Measurements from ENCODE around the gene RSAD2.

RSAD2 gene

GRCh38 chr2:6872394-6872793 is 5.2 kb upstream of the RSAD2 start:
- H3K36me3 ChIP-seq (ENCODE audit: low read length) = no peaks in the 10 kb centered on the region; the same call in 1 of the 2 replicates
- no peaks in the 10 kb centered on the region; the same call in 1 of the 2 replicates for H3K27me3 ChIP-seq (ENCODE audit: low read length)
- H4K20me1 ChIP-seq (ENCODE audit: low read depth, low read length) = no peaks in the 10 kb centered on the region
- peak overlapping the region; percentile 59 for H3K27ac ChIP-seq (ENCODE audit: low read depth, low read length)
- H3K4me3 ChIP-seq (ENCODE audit: insufficient read depth, low read length, poor library complexity, severe bottlenecking) = no peak overlapping the region
- TF ChIP-seq EZH2phosphoT487 (conservative IDR thresholded peaks at IDR 0.05; ENCODE audit: low read length) (no peak), CTCF (IDR thresholded peaks at IDR 0.05; ENCODE audit: insufficient read depth, low read length, poor library complexity, severe bottlenecking) (no peak)
- H3K9me3 ChIP-seq (ENCODE audit: insufficient read depth, low read length) = no peaks in the 10 kb centered on the region
- H2AFZ ChIP-seq (ENCODE audit: low read depth, low read length, severe bottlenecking) = peak overlapping the region; percentile 61
- H3K9me2 ChIP-seq (replicated peaks; ENCODE audit: insufficient read depth, low read length) = no peaks in the 10 kb centered on the region
- no peaks in the 10 kb centered on the region for H3K79me2 ChIP-seq (ENCODE audit: insufficient read depth, low read length)
- H3K9ac ChIP-seq (ENCODE audit: low read length) = peak overlapping the region; percentile 33
- 0 out of 2 replicates have a peak, but pooled peaks cover 3% of the 10 kb centered on the region for H3F3A ChIP-seq (ENCODE audit: insufficient read depth)
- peak overlapping the region; percentile 50 for H3K4me2 ChIP-seq (ENCODE audit: low read depth, low read length, poor library complexity, severe bottlenecking)

DNA sequence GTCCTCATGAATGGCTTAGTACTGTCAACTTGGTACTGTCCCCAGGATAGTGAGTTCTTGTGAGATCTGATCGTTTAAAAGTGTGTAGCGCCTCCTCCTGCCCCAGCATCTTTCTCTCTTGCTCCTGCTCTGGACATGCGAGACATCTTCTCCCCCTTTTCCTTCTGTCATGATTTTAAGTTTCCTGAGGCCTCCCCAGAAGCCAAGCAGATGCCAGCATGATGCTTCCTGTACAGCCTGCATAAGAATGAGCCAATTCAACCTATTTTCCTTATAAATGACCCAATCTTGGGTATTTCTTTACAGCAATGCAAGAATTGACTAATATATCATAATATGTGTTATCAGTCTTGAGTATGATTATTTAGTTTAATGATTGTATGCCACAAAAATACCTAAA is 3.5 kb upstream of the RSAD2 start:
- Histone ChIP-seq H3K9me3 (ENCODE audit: insufficient read depth, low read length) (no peaks in the 10 kb centered on the region), H3K9ac (ENCODE audit: low read length) (no peak overlapping the region), H3K79me2 (ENCODE audit: insufficient read depth, low read length) (no peaks in the 10 kb centered on the region), H3K4me3 (ENCODE audit: insufficient read depth, low read length, poor library complexity, severe bottlenecking) (no peak overlapping the region), H3F3A (ENCODE audit: insufficient read depth) (0 out of 2 replicates have a peak, but pooled peaks cover 3% of the 10 kb centered on the region), H3K9me2 (replicated peaks; ENCODE audit: insufficient read depth, low read length) (no peaks in the 10 kb centered on the region), H3K36me3 (ENCODE audit: low read length) (no peaks in the 10 kb centered on the region; the same call in 1 of the 2 replicates), H3K27ac (ENCODE audit: low read depth, low read length) (no peak overlapping the region), H3K4me2 (ENCODE audit: low read depth, low read length, poor library complexity, severe bottlenecking) (no peak overlapping the region), H2AFZ (ENCODE audit: low read depth, low read length, severe bottlenecking) (no peak overlapping the region), H4K20me1 (ENCODE audit: low read depth, low read length) (no peaks in the 10 kb centered on the region), H3K27me3 (ENCODE audit: low read length) (no peaks in the 10 kb centered on the region; the same call in 1 of the 2 replicates)
- TF ChIP-seq EZH2phosphoT487 (conservative IDR thresholded peaks at IDR 0.05; ENCODE audit: low read length) (no peak), CTCF (IDR thresholded peaks at IDR 0.05; ENCODE audit: insufficient read depth, low read length, poor library complexity, severe bottlenecking) (no peak)

DNA sequence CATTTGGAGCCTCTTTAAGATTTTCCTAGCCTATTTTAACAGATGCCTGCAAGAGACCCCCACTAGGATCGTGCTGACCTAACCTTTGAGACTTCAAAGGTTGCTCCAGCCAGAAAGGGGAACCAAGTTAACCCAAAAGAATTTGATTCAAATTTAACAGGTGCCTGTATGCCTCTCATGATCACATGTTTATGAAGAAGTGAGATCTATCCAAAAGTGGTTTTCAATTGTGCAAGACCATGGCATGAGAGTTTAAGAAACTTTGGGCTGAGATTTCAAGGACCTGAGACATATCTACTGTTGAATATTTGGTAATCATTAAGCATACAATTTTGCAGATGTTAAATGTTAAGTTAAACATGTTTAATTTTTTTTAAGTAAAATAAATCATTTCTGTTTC is 1.3 kb upstream of the RSAD2 start:
- Histone ChIP-seq H4K20me1 (ENCODE audit: low read depth, low read length) (no peaks in the 10 kb centered on the region), H3K9ac (ENCODE audit: low read length) (no peak overlapping the region), H3K27me3 (ENCODE audit: low read length) (no peaks in the 10 kb centered on the region; the same call in 1 of the 2 replicates), H2AFZ (ENCODE audit: low read depth, low read length, severe bottlenecking) (no peak overlapping the region), H3K36me3 (ENCODE audit: low read length) (no peaks in the 10 kb centered on the region; the same call in 1 of the 2 replicates), H3K79me2 (ENCODE audit: insufficient read depth, low read length) (no peaks in the 10 kb centered on the region), H3K4me2 (ENCODE audit: low read depth, low read length, poor library complexity, severe bottlenecking) (no peak overlapping the region), H3K27ac (ENCODE audit: low read depth, low read length) (no peak overlapping the region), H3K4me3 (ENCODE audit: insufficient read depth, low read length, poor library complexity, severe bottlenecking) (no peak overlapping the region), H3F3A (ENCODE audit: insufficient read depth) (0 out of 2 replicates have a peak, but pooled peaks cover 3% of the 10 kb centered on the region), H3K9me2 (replicated peaks; ENCODE audit: insufficient read depth, low read length) (no peaks in the 10 kb centered on the region), H3K9me3 (ENCODE audit: insufficient read depth, low read length) (no peaks in the 10 kb centered on the region)
- TF ChIP-seq EZH2phosphoT487 (conservative IDR thresholded peaks at IDR 0.05; ENCODE audit: low read length) (no peak), CTCF (IDR thresholded peaks at IDR 0.05; ENCODE audit: insufficient read depth, low read length, poor library complexity, severe bottlenecking) (no peak)
